ENCODE results near the gene RECK. TPM values are rescaled to one million over a fixed set of nuclear protein-coding genes. Genes with fewer than 3 reads are reported as not detected.
"Not testable (repeated sequence)": the region's sequence is repeated elsewhere in the genome, so short reads cannot be mapped to it uniquely, and the experiment has no call there.

Gene RECK
- total RNA-seq, 1 experiment from 2014 or later, result 19.4 TPM

GRCh38 chr9:36154331-36154952 lies 117.7 kb downstream of the RECK start:
- peak; percentile 46 for DNase-seq (ENCODE audit: low spot score)

GRCh38 chr9:36156116-36156515 lies 119.4 kb downstream of the RECK start:
- no peak for DNase-seq (ENCODE audit: low spot score)

GRCh38 chr9:36158122-36158521 lies 121.4 kb downstream of the RECK start:
- DNase-seq (ENCODE audit: low spot score), result no peak

- no peak for DNase-seq (ENCODE audit: low spot score)
These were observed 122.2 kb downstream of the RECK start for GRCh38 chr9:36158917-36159316.

GRCh38 chr9:36159509-36159908 lies 122.8 kb downstream of the RECK start:
- DNase-seq (ENCODE audit: low spot score), result not testable (repeated sequence)

- not testable (repeated sequence) for DNase-seq (ENCODE audit: low spot score)
These were observed 123.4 kb downstream of the RECK start for GRCh38 chr9:36160126-36160525.

- peak; percentile 53 for DNase-seq (ENCODE audit: low spot score)
These were observed 124.5 kb downstream of the RECK start for GRCh38 chr9:36161187-36161586.

- DNase-seq (ENCODE audit: low spot score), result no peak
These were observed 125.6 kb downstream of the RECK start for GRCh38 chr9:36162211-36162738.

- peak; percentile 47 for DNase-seq (ENCODE audit: low spot score)
These were observed 126.5 kb downstream of the RECK start for GRCh38 chr9:36163049-36163785.

GRCh38 chr9:36163786-36164170 lies 127.1 kb downstream of the RECK start:
- peak; percentile 18 for DNase-seq (ENCODE audit: low spot score)

- DNase-seq (ENCODE audit: low spot score), result no peak
These were observed 127.7 kb downstream of the RECK start for GRCh38 chr9:36164372-36164771.

- no peak for DNase-seq (ENCODE audit: low spot score)
These were observed 128.3 kb downstream of the RECK start for GRCh38 chr9:36164989-36165388.

- DNase-seq (ENCODE audit: low spot score), result peak; percentile 32
These were observed 129.1 kb downstream of the RECK start for GRCh38 chr9:36165826-36166167.

- DNase-seq (ENCODE audit: low spot score), result peak; percentile 80
These were observed 129.6 kb downstream of the RECK start for GRCh38 chr9:36166168-36166927.

- DNase-seq (ENCODE audit: low spot score), result no peak
These were observed 132.5 kb downstream of the RECK start, which contains the start of gene CCIN for GRCh38 chr9:36169166-36169565. CCIN (plus strand) TSS chr9:36169388; CDS start chr9:36169503, 115 bp downstream.

GRCh38 chr9:36169708-36170107 lies 133.0 kb downstream of the RECK start:
- DNase-seq (ENCODE audit: low spot score), result no peak

- DNase-seq (ENCODE audit: low spot score), result no peak
These were observed 133.8 kb downstream of the RECK start for GRCh38 chr9:36170531-36170930.

- no peak for DNase-seq (ENCODE audit: low spot score)
These were observed 137.1 kb downstream of the RECK start for GRCh38 chr9:36173861-36174260.

All from A172 (cell line).